SK-N-SH (cell line): ENCODE measurements around the gene DACH1. TPM values are rescaled to one million over a fixed set of nuclear protein-coding genes. Genes with fewer than 3 reads are reported as not detected.

Source experiments
- CTCF ChIA-PET: fragments of 300-600, 350-600 bp; formaldehyde crosslinking; extraction: SDS; loops from one replicate; lab custom pipeline; 2021; lab: Yijun Ruan, JAX
- POLR2A ChIA-PET: fragments of 350-600 bp; sonication (Branson Sonifier 250); formaldehyde crosslinking; extraction: SDS; loops from one replicate; lab custom pipeline; 2020; ENCODE audit warnings: antibody characterized with exemption, inconsistent platforms; lab: Yijun Ruan, JAX
- DNase-seq: peaks from one replicate; pipeline ENCODE4 v3.0.0; 2012
- H2AFZ ChIP-seq: fragments of 200-600 bp; sonication (generic); 2 replicates; pipeline ENCODE4 v1.8.1; 2016; ENCODE audit warnings: antibody characterized with exemption, mild to moderate bottlenecking, low read depth
- H3F3A ChIP-seq: fragments of 200-600 bp; sonication (generic); replicated peaks from 2 replicates; pipeline ENCODE3; 2016; ENCODE audit warnings: antibody characterized with exemption, mild to moderate bottlenecking; ENCODE audit not compliant: insufficient read depth
- H3K27ac ChIP-seq, 2 experiments: fragments of 200-500 bp in 1 of 2; fragments of 200-600 bp in 1 of 2; sonication (Bioruptor generic) in 1 of 2; sonication (generic), shearing (Covaris generic) in 1 of 2; 2 replicates each; pipeline versions ENCODE4 v1.5.1 to v1.6.1; 2014 to 2016; ENCODE audit warnings: low read depth in 2 of 2, inconsistent platforms in 1 of 2, low read length in 1 of 2, mild to moderate bottlenecking in 1 of 2, mixed read lengths in 1 of 2
- H3K27me3 ChIP-seq: fragments of 200-600 bp; sonication (generic), shearing (Covaris generic); 2 replicates; pipeline ENCODE4 v1.6.1; 2016; ENCODE audit warnings: mixed run types; ENCODE audit not compliant: insufficient read depth
- H3K36me3 ChIP-seq, 2 experiments: fragments of 200-500 bp in 1 of 2; fragments of 200-600 bp in 1 of 2; sonication (Bioruptor generic) in 1 of 2; sonication (generic) in 1 of 2; replicated peaks in 1 of 2; 2 replicates each; pipeline versions ENCODE3 to v1.5.1; 2014 to 2016; ENCODE audit warnings: low read length in 1 of 2, mild to moderate bottlenecking in 1 of 2; ENCODE audit not compliant: insufficient read depth in 2 of 2, control insufficient read depth in 1 of 2
- H3K4me1 ChIP-seq, 2 experiments: fragments of 200-500 bp in 1 of 2; fragments of 200-600 bp in 1 of 2; sonication (Bioruptor generic) in 1 of 2; sonication (generic), shearing (Covaris generic) in 1 of 2; 2 replicates each; pipeline versions ENCODE4 v1.5.1 to v1.6.1; 2014 to 2016; ENCODE audit warnings: low read depth in 1 of 2, low read length in 1 of 2, mixed run types in 1 of 2; ENCODE audit not compliant: insufficient read depth in 2 of 2, control insufficient read depth in 1 of 2
- H3K4me2 ChIP-seq: fragments of 200-600 bp; sonication (generic), shearing (Covaris generic); 2 replicates; pipeline ENCODE4 v1.6.1; 2017; ENCODE audit warnings: mixed run types
- H3K4me3 ChIP-seq, 2 experiments: fragments of 200-500 bp in 1 of 2; fragments of 200-600 bp in 1 of 2; sonication (Bioruptor generic) in 1 of 2; sonication (generic), shearing (Covaris generic) in 1 of 2; 2 replicates each; pipeline versions ENCODE4 v1.5.1 to v1.8.1; 2014 to 2016; ENCODE audit warnings: low read depth in 2 of 2, inconsistent platforms in 1 of 2, low read length in 1 of 2, mild to moderate bottlenecking in 1 of 2, mixed read lengths in 1 of 2, moderate library complexity in 1 of 2
- H3K79me2 ChIP-seq: fragments of 200-600 bp; sonication (generic); 2 replicates; pipeline ENCODE4 v1.8.1; 2017; ENCODE audit warnings: mild to moderate bottlenecking; ENCODE audit not compliant: insufficient read depth
- H3K9ac ChIP-seq: fragments of 200-600 bp; sonication (generic); 2 replicates; pipeline ENCODE4 v1.6.1; 2017; ENCODE audit warnings: mixed run types
- H3K9me2 ChIP-seq: fragments of 200-600 bp; sonication (generic); 2 replicates; pipeline ENCODE4 v1.6.1; 2017; ENCODE audit warnings: mixed run types
- H3K9me3 ChIP-seq: fragments of 200-600 bp; sonication (generic); 2 replicates; pipeline ENCODE4 v1.6.1; 2017; ENCODE audit warnings: mixed run types, mild to moderate bottlenecking, moderate library complexity
- H4K20me1 ChIP-seq: fragments of 200-600 bp; sonication (generic); 2 replicates; pipeline ENCODE4 v1.6.1; 2017; ENCODE audit warnings: mild to moderate bottlenecking, mixed run types; ENCODE audit not compliant: insufficient read depth
- CHD2 ChIP-seq: fragments of 150-350 bp; IDR thresholded peaks from 2 replicates; pipeline ENCODE4 v1.6.1; 2018; ENCODE audit warnings: low read length; ENCODE audit not compliant: partially characterized antibody
- ELF1 ChIP-seq: IDR thresholded peaks from 2 replicates; pipeline ENCODE4 v1.4.0; 2012
- EZH2phosphoT487 ChIP-seq: fragments of 200-600 bp; sonication (generic); IDR thresholded peaks from 2 replicates; pipeline ENCODE4 v1.6.1; 2017; ENCODE audit warnings: low read depth, mixed run types, mild to moderate bottlenecking, antibody characterized with exemption, moderate library complexity, borderline replicate concordance
- GABPA ChIP-seq: IDR thresholded peaks from 2 replicates; pipeline ENCODE4 v1.4.0; 2012; ENCODE audit warnings: low read depth, mild to moderate bottlenecking
- MXI1 ChIP-seq: IDR thresholded peaks from 2 replicates; pipeline ENCODE4 v1.6.1; 2012; ENCODE audit warnings: mild to moderate bottlenecking, low read depth, low read length, improper control_type of control experiment
- NFIC ChIP-seq: IDR thresholded peaks from 2 replicates; pipeline ENCODE4 v1.4.0; 2012; ENCODE audit warnings: borderline replicate concordance
- NRF1 ChIP-seq: IDR thresholded peaks from 2 replicates; pipeline ENCODE4 v1.6.1; 2012; ENCODE audit warnings: low read depth, mild to moderate bottlenecking, low read length
- POLR2AphosphoS5 ChIP-seq: IDR thresholded peaks from 2 replicates; pipeline ENCODE4 v1.6.1; 2012; ENCODE audit warnings: low read depth, low read length
- RCOR1 ChIP-seq: fragments of 150-350 bp; IDR thresholded peaks from 2 replicates; pipeline ENCODE4 v1.6.1; 2017; ENCODE audit warnings: antibody characterized with exemption, low read length
- REST ChIP-seq: IDR thresholded peaks from 2 replicates; pipeline ENCODE4 v1.6.1; 2012; ENCODE audit warnings: mild to moderate bottlenecking, low read depth, low read length, moderate library complexity
- RFX5 ChIP-seq: IDR thresholded peaks from 2 replicates; pipeline ENCODE4 v1.6.1; 2012; ENCODE audit warnings: mild to moderate bottlenecking, improper control_type of control experiment, low read length
- RXRA ChIP-seq: IDR thresholded peaks from 2 replicates; pipeline ENCODE4 v1.4.0; 2012; ENCODE audit warnings: low read depth, mild to moderate bottlenecking, borderline replicate concordance
- USF2 ChIP-seq: fragments of 150-350 bp; IDR thresholded peaks from 2 replicates; pipeline ENCODE4 v1.6.1; 2017; ENCODE audit warnings: antibody characterized with exemption, low read length, low read depth, borderline replicate concordance
- YY1 ChIP-seq: IDR thresholded peaks from 2 replicates; pipeline ENCODE4 v1.4.0; 2012; ENCODE audit warnings: low read depth, mild to moderate bottlenecking
- ZBTB33 ChIP-seq: IDR thresholded peaks from 2 replicates; pipeline ENCODE4 v1.4.0; 2012; ENCODE audit warnings: low read depth, borderline replicate concordance
- WGBS: methylation state at CpG from one replicate; pipeline ENCODE4 v1.1.6; 2017; ENCODE audit warnings: low lambda C conversion rate; 5-methylcytosine and 5-hydroxymethylcytosine counted together
- polyA plus RNA-seq, 3 experiments: library from polyadenylated mRNA; depleted of rRNA; stranded (reverse); fragments of >200 nt; gene quantifications; 2 replicates each; pipeline ENCODE4 v1.2.3, GENCODE V29; 2012

Gene DACH1
- polyA plus RNA-seq, 1 of the 3 experiments (the other 2 are of a cell fraction) = 0.21 TPM

GRCh38 chr13:71704656-71705055 is 162.3 kb downstream of the DACH1 start (continued):
- TF ChIP-seq REST (no peak), RCOR1 (no peak), POLR2AphosphoS5 (no peak)

- WGBS = 67% methylated on average over 2 of the region's 2 CpGs
- Histone ChIP-seq H3K36me3 (no peaks in the 10 kb centered on the region), H3K27ac (no peak overlapping the region; a peak in 1 of 4 replicates), H3K9ac (no peak overlapping the region), H2AFZ (no peak overlapping the region), H3K9me2 (no peaks in the 10 kb centered on the region), H3K4me2 (no peak overlapping the region), H3K27me3 (no peaks in the 10 kb centered on the region), H3K9me3 (0 out of 2 replicates have a peak, but pooled peaks cover 4% of the 10 kb centered on the region), H4K20me1 (no peaks in the 10 kb centered on the region), H3K4me3 (no peak overlapping the region), H3K4me1 (peaks cover 0 to 2% of the 10 kb centered on the region in 2 experiments; a peak in 2 of 4 replicates), H3F3A (no peaks in the 10 kb centered on the region), H3K79me2 (no peaks in the 10 kb centered on the region)
- no peak for TF ChIP-seq NRF1
- peak; percentile 85; the same call in 1 of the 2 replicates for TF ChIP-seq RFX5
- no peak for TF ChIP-seq GABPA
- TF ChIP-seq POLR2AphosphoS5 = no peak
- TF ChIP-seq RXRA = no peak
- TF ChIP-seq ZBTB33 = no peak
- POLR2A ChIA-PET = no interaction called here
- CTCF ChIA-PET = interaction anchor here (0.6 to 1.1 kb wide), 2 partner anchors 77 to 481 kb away, joined by 3 read pairs; no protein-coding TSS in a partner anchor
- DNase-seq = no peak
Observed at GRCh38 chr13:71703138-71703537, 163.9 kb downstream of the DACH1 start.

GRCh38 chr13:71702253-71702652 is 164.8 kb downstream of the DACH1 start:
- Histone ChIP-seq H3F3A (no peaks in the 10 kb centered on the region), H3K36me3 (no peaks in the 10 kb centered on the region), H3K9me3 (0 out of 2 replicates have a peak, but pooled peaks cover 4% of the 10 kb centered on the region), H3K4me3 (no peak overlapping the region), H3K9ac (no peak overlapping the region), H3K4me1 (peaks cover 0 to 2% of the 10 kb centered on the region in 2 experiments; a peak in 2 of 4 replicates), H2AFZ (no peak overlapping the region), H3K9me2 (no peaks in the 10 kb centered on the region), H3K4me2 (no peak overlapping the region), H3K79me2 (no peaks in the 10 kb centered on the region), H4K20me1 (no peaks in the 10 kb centered on the region), H3K27ac (no peak overlapping the region), H3K27me3 (no peaks in the 10 kb centered on the region)
- 94% methylated on average over 1 of the region's 1 CpG for WGBS
- no peak for DNase-seq
- ChIA-PET CTCF (interaction anchor here (1.1 kb wide), 1 partner anchor 76 kb away, joined by 3 read pairs; no protein-coding TSS in a partner anchor), POLR2A (no interaction called here)
- no peak for TF ChIP-seq RXRA
- no peak for TF ChIP-seq YY1
- TF ChIP-seq MXI1 = no peak
- no peak for TF ChIP-seq NFIC
- no peak for TF ChIP-seq USF2
- no peak for TF ChIP-seq ELF1
- no peak for TF ChIP-seq EZH2phosphoT487
- TF ChIP-seq CHD2 = no peak
- no peak for TF ChIP-seq RFX5
